ENCODE data around the gene WBP4. TPM values are rescaled to one million over a fixed set of nuclear protein-coding genes. Genes with fewer than 3 reads are reported as not detected.

Gene WBP4
- total and polyA plus RNA-seq, 2 of the 13 experiments (the other 11 are each of a cell fraction or from before 2014, with no cell fraction given): 6.7 to 11.7 TPM

DNA sequence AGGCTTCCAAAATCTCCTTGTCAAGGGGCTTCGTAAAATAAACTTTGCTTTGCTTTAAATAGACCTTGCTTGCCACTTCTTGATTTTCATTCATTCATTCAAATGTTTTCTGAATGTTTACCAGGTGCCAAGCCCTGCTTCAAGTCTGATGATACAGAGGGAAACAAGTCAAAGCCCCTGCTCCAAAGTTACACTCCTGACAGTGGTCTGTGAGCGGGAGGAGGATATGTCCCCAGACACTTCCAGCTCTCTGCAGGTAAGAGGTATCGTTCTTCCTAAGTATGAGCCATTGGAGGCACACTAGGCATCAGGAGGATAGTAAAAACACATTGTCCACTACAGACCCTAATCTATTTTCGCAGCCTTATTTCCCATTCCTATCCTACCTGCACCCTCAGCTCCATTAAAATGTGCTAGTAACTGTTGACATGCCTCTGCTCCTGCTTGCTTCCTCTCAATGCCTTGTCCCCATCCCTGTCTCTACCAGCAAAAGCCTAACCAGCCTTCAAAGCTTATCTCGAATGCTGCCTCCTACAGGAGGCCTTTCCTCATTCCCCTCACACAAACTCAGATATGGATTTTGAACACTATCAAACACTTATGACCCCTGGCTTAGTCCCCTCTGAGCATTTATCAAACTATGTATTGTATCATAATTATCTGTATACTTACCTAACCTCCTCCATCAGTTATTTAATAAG, 6.2 kb upstream of the WBP4 start:
- CTCF ChIA-PET (ENCODE audit: low intra/inter-chr PET ratio, low total read pairs): interaction anchor here (1.5 to 1.9 kb wide), 2 partner anchors 47 to 81 kb away, joined by 3 to 7 read pairs; no protein-coding TSS in a partner anchor

More for the DNA sequence above, 6.2 kb upstream of the WBP4 start:
- 0 out of 2 replicates have a peak, but pooled peaks have one; percentile 9 for TF ChIP-seq RXRB (CRISPR knock-in tag; IDR thresholded peaks at IDR 0.05; ENCODE audit: borderline replicate concordance)
- peak; percentile 57 for TF ChIP-seq RBM22 (optimal IDR thresholded peaks at IDR 0.05; ENCODE audit: low read length)
- TF ChIP-seq, protein P1, sequence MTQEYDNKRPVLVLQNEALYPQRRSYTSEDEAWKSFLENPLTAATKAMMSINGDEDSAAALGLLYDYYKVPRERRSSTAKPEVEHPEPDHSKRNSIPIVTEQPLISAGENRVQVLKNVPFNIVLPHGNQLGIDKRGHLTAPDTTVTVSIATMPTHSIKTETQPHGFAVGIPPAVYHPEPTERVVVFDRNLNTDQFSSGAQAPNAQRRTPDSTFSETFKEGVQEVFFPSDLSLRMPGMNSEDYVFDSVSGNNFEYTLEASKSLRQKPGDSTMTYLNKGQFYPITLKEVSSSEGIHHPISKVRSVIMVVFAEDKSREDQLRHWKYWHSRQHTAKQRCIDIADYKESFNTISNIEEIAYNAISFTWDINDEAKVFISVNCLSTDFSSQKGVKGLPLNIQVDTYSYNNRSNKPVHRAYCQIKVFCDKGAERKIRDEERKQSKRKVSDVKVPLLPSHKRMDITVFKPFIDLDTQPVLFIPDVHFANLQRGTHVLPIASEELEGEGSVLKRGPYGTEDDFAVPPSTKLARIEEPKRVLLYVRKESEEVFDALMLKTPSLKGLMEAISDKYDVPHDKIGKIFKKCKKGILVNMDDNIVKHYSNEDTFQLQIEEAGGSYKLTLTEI (CRISPR knock-in tag; conservative IDR thresholded peaks at IDR 0.05): no peak
- TF ChIP-seq ZBTB1 (CRISPR knock-in tag; IDR thresholded peaks at IDR 0.05; ENCODE audit: borderline replicate concordance): no peak
- TF ChIP-seq, protein P2, sequence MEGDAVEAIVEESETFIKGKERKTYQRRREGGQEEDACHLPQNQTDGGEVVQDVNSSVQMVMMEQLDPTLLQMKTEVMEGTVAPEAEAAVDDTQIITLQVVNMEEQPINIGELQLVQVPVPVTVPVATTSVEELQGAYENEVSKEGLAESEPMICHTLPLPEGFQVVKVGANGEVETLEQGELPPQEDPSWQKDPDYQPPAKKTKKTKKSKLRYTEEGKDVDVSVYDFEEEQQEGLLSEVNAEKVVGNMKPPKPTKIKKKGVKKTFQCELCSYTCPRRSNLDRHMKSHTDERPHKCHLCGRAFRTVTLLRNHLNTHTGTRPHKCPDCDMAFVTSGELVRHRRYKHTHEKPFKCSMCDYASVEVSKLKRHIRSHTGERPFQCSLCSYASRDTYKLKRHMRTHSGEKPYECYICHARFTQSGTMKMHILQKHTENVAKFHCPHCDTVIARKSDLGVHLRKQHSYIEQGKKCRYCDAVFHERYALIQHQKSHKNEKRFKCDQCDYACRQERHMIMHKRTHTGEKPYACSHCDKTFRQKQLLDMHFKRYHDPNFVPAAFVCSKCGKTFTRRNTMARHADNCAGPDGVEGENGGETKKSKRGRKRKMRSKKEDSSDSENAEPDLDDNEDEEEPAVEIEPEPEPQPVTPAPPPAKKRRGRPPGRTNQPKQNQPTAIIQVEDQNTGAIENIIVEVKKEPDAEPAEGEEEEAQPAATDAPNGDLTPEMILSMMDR (CRISPR knock-in tag; IDR thresholded peaks at IDR 0.05): peak; percentile 54
- TF ChIP-seq SAP130 (CRISPR knock-in tag; IDR thresholded peaks at IDR 0.05; ENCODE audit: low read depth): peak; percentile 24; the same call in 1 of the 2 replicates
- TF ChIP-seq ZNF629 (CRISPR knock-in tag; conservative IDR thresholded peaks at IDR 0.05): no peak
- no peak for TF ChIP-seq SMYD3 (CRISPR knock-in tag; IDR thresholded peaks at IDR 0.05)
- TF ChIP-seq, protein P3, sequence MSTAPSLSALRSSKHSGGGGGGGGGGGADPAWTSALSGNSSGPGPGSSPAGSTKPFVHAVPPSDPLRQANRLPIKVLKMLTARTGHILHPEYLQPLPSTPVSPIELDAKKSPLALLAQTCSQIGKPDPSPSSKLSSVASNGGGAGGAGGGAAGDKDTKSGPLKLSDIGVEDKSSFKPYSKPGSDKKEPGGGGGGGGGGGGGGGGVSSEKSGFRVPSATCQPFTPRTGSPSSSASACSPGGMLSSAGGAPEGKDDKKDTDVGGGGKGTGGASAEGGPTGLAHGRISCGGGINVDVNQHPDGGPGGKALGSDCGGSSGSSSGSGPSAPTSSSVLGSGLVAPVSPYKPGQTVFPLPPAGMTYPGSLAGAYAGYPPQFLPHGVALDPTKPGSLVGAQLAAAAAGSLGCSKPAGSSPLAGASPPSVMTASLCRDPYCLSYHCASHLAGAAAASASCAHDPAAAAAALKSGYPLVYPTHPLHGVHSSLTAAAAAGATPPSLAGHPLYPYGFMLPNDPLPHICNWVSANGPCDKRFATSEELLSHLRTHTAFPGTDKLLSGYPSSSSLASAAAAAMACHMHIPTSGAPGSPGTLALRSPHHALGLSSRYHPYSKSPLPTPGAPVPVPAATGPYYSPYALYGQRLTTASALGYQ (CRISPR knock-in tag; IDR thresholded peaks at IDR 0.05): no peak
- TF ChIP-seq, protein P4, sequence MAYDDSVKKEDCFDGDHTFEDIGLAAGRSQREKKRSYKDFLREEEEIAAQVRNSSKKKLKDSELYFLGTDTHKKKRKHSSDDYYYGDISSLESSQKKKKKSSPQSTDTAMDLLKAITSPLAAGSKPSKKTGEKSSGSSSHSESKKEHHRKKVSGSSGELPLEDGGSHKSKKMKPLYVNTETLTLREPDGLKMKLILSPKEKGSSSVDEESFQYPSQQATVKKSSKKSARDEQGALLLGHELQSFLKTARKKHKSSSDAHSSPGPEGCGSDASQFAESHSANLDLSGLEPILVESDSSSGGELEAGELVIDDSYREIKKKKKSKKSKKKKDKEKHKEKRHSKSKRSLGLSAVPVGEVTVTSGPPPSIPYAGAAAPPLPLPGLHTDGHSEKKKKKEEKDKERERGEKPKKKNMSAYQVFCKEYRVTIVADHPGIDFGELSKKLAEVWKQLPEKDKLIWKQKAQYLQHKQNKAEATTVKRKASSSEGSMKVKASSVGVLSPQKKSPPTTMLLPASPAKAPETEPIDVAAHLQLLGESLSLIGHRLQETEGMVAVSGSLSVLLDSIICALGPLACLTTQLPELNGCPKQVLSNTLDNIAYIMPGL (CRISPR knock-in tag; IDR thresholded peaks at IDR 0.05; ENCODE audit: borderline replicate concordance in 1 of 2, low read depth in 1 of 2): 0 out of 4 replicates have a peak, but pooled peaks of 1 of the 2 experiments have one; percentile 42
- no peak for TF ChIP-seq CREM (IDR thresholded peaks at IDR 0.05)
- TF ChIP-seq CREM (CRISPR knock-in tag; IDR thresholded peaks at IDR 0.05): no peak
- TF ChIP-seq ZNF768 (CRISPR knock-in tag; IDR thresholded peaks at IDR 0.05): no peak
- no peak for TF ChIP-seq DPF2 (CRISPR knock-in tag; IDR thresholded peaks at IDR 0.05; ENCODE audit: borderline replicate concordance, low read depth)
- peak; percentile 32 for TF ChIP-seq STAG1 (CRISPR knock-in tag; IDR thresholded peaks at IDR 0.05)
- TF ChIP-seq FOXK2 (IDR thresholded peaks at IDR 0.05): no peak
- Histone ChIP-seq H3K4me3 (replicated peaks in 1 of 3; ENCODE audit: insufficient read depth in 1 of 3, low read depth in 2 of 3, low read length in 3 of 3) (no peak overlapping the region; a peak in 1 of 6 replicates), H3K27ac (ENCODE audit: extremely low read length, insufficient read depth, low read length) (peak overlapping the region; percentile 35), H3K4me1 (ENCODE audit: insufficient read depth, low read length) (peaks cover 86% of the 10 kb centered on the region), H3K9me3 (ENCODE audit: low read length) (no peaks in the 10 kb centered on the region), H3K4me2 (ENCODE audit: low read depth, low read length) (peak overlapping the region; percentile 57), H3K9ac (ENCODE audit: insufficient read depth, low read depth, low read length) (peak overlapping the region; percentile 0; the same call in 1 of the 2 replicates), H2AFZ (ENCODE audit: low read length) (no peak overlapping the region), H3K27me3 (ENCODE audit: control insufficient read depth in 1 of 2, insufficient read depth in 2 of 2, low read length in 2 of 2) (no peaks in the 10 kb centered on the region), H4K20me1 (ENCODE audit: insufficient read depth, low read length) (peaks cover 53% of the 10 kb centered on the region), H3K79me2 (ENCODE audit: insufficient read depth, low read length) (peaks cover 100% of the 10 kb centered on the region), H3K36me3 (replicated peaks in 1 of 2; ENCODE audit: control insufficient read depth in 1 of 2, insufficient read depth in 2 of 2, low read length in 2 of 2) (peaks cover 2 to 13% of the 10 kb centered on the region in 2 experiments; a peak in 1 of 5 replicates)
- intact Hi-C loops (cut with micrococcal nuclease; ENCODE audit: unreplicated experiment): loop anchor here (1.0 to 5.0 kb wide), 2 partner anchors 38 to 81 kb away; partner anchors contain the start of gene ELF1
- 86% methylated on average over 5 of the region's 5 CpGs for WGBS (ENCODE audit: low lambda C conversion rate)
- FAIRE-seq: no peak
- BruUV-seq (replicated peaks): no TSS peak
- ATAC-seq: peak; percentile 17
- DNase-seq (ENCODE audit: low spot score): peak; percentile 35
- in situ Hi-C loops (cut with HindIII; ENCODE audit: extremely low pct_ligation_motif_present, low pct_unique_long_range_greater_than_20kb): loop anchor here (10.0 kb wide), 1 partner anchor 80 kb away; no protein-coding TSS in a partner anchor
- POLR2A ChIA-PET: interaction anchor here (0.9 to 1.7 kb wide), 3 partner anchors 37 to 268 kb away, joined by 3 to 4 read pairs (median 3); no protein-coding TSS in a partner anchor

All from HepG2 (cell line).